Choroid plexus epithelial cell (primary cell): ENCODE measurements around the gene MAF.

Source experiments
- DNase-seq: peaks from one replicate; pipeline ENCODE4 v3.0.0-alpha.2; 2010; ENCODE audit warnings: low read depth
- H3K4me3 ChIP-seq: 2 replicates; pipeline ENCODE4 v1.5.1; 2011; ENCODE audit warnings: low read depth, mild to moderate bottlenecking, control low read depth, low read length, moderate library complexity
- TF ChIP-seq, protein P1 (sequence below): conservative IDR thresholded peaks from 2 replicates; pipeline ENCODE4 v1.5.1; 2011; ENCODE audit warnings: low read depth, mild to moderate bottlenecking, control low read depth, inconsistent platforms, low read length, moderate library complexity

MAF gene

DNA sequence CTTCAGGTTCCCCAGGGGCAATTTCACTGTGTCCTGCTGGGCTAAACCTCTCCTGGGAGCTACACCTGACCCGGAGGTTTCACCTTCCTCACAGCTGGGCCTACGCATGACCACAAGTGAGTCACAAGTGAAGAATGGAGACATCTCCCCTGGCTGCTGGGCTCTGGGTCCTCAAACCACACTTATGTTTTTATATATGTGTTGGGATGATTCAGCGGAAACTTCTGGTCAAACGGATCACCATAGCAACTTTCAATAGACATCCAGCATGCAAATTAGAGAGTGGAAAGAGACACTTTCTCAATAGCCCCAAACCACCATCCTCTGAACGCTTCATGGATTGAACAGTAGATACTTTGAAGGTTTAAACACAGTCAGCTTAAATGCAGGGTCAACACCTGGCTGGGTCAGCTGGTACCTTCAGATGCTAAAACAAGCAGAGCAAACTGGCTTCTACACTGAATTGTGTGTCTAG lies 28.0 kb upstream of the MAF start:
- TF ChIP-seq, protein P1, sequence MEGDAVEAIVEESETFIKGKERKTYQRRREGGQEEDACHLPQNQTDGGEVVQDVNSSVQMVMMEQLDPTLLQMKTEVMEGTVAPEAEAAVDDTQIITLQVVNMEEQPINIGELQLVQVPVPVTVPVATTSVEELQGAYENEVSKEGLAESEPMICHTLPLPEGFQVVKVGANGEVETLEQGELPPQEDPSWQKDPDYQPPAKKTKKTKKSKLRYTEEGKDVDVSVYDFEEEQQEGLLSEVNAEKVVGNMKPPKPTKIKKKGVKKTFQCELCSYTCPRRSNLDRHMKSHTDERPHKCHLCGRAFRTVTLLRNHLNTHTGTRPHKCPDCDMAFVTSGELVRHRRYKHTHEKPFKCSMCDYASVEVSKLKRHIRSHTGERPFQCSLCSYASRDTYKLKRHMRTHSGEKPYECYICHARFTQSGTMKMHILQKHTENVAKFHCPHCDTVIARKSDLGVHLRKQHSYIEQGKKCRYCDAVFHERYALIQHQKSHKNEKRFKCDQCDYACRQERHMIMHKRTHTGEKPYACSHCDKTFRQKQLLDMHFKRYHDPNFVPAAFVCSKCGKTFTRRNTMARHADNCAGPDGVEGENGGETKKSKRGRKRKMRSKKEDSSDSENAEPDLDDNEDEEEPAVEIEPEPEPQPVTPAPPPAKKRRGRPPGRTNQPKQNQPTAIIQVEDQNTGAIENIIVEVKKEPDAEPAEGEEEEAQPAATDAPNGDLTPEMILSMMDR = no peak
- peak; percentile 94 for DNase-seq
- no peak overlapping the region for H3K4me3 ChIP-seq

- TF ChIP-seq, protein P1 = no peak
- no peak for DNase-seq
- H3K4me3 ChIP-seq = no peak overlapping the region
Observed at GRCh38 chr16:79627092-79627491, 26.6 kb upstream of the MAF start.

GRCh38 chr16:79625738-79626137 lies 25.2 kb upstream of the MAF start:
- H3K4me3 ChIP-seq = no peak overlapping the region
- no peak for DNase-seq
- TF ChIP-seq, protein P1 = no peak

- TF ChIP-seq, protein P1 = no peak
- H3K4me3 ChIP-seq = no peak overlapping the region
- DNase-seq = no peak
Observed at GRCh38 chr16:79623824-79624223, 23.3 kb upstream of the MAF start.

DNA sequence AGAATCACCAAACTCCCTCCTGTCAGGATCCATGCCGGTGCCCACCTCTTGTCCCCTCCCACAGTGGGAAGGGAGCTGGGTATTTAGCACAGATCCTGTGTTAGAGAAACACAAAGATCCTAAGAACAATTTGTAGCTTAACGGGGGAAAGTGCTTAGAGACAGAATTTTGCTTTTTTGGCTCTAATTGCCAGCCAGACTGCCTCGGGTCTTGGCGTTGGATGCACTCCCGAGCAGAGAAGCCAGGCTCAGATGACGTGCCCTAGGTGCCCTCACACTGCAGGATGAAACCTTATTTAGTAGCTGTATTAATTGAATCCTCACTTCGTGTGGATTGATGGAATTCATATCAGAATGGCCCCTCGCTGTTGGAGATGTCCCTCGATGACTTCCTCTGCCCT lies 22.5 kb upstream of the MAF start:
- TF ChIP-seq, protein P1 = no peak
- no peak for DNase-seq
- H3K4me3 ChIP-seq = no peak overlapping the region

- DNase-seq = no peak
- no peak overlapping the region for H3K4me3 ChIP-seq
- TF ChIP-seq, protein P1 = no peak
Observed at GRCh38 chr16:79621027-79621426, 20.5 kb upstream of the MAF start.

GRCh38 chr16:79618692-79619050 lies 18.1 kb upstream of the MAF start:
- no peak for DNase-seq
- TF ChIP-seq, protein P1 = no peak
- no peak overlapping the region for H3K4me3 ChIP-seq
